ENCODE measurements around the gene OPCML. TPM values are rescaled to one million over a fixed set of nuclear protein-coding genes. Genes with fewer than 3 reads are reported as not detected.

Gene OPCML
- total and polyA plus RNA-seq, 2 experiments from 2014 or later: 1.2 to 4.4 TPM

- Mint-ChIP-seq H3K36me3 (ENCODE audit: low read depth) (no peaks in the 10 kb centered on the region), H3K4me1 (no peaks in the 10 kb centered on the region), H3K27me3 (ENCODE audit: insufficient read depth, low read depth, poor library complexity) (no peaks in the 10 kb centered on the region), H3K9me3 (no peaks in the 10 kb centered on the region), H3K4me3 (no peak overlapping the region), H3K27ac (no peak overlapping the region)
- TF ChIP-seq REST (IDR thresholded peaks at IDR 0.05; ENCODE audit: unreplicated experiment): no peak
- TF ChIP-seq NANOG (IDR thresholded peaks at IDR 0.05; ENCODE audit: borderline replicate concordance): no peak
- TF ChIP-seq ZNF114 (CRISPR knock-in tag; IDR thresholded peaks at IDR 0.05): no peak
- TF ChIP-seq ETS1 (IDR thresholded peaks at IDR 0.05): no peak
- no peak for TF ChIP-seq EZH2phosphoT487 (IDR thresholded peaks at IDR 0.05; ENCODE audit: unreplicated experiment)
- no peak for TF ChIP-seq JUNB (IDR thresholded peaks at IDR 0.05; ENCODE audit: unreplicated experiment)
- H2AFZ ChIP-seq: no peak overlapping the region
- no peak for ATAC-seq
- no peak overlapping the region for H3K4me2 ChIP-seq
- no peaks in the 10 kb centered on the region for H3K4me1 ChIP-seq (ENCODE audit: insufficient read depth)
- H3F3A ChIP-seq (replicated peaks; ENCODE audit: low read depth): no peaks in the 10 kb centered on the region
- H3K36me3 ChIP-seq (ENCODE audit: insufficient read depth): no peaks in the 10 kb centered on the region
- H3K79me2 ChIP-seq (replicated peaks; ENCODE audit: insufficient read depth): no peaks in the 10 kb centered on the region
- no peak overlapping the region for H3K4me3 ChIP-seq
- H4K20me1 ChIP-seq (replicated peaks; ENCODE audit: insufficient read depth): no peaks in the 10 kb centered on the region
- DNase-seq (ENCODE audit: low spot score): no peak
- H3K9me2 ChIP-seq (ENCODE audit: insufficient read depth): 0 out of 2 replicates have a peak, but pooled peaks cover 4% of the 10 kb centered on the region
- H3K27ac ChIP-seq (ENCODE audit: low read depth): no peak overlapping the region
- H3K27me3 ChIP-seq (ENCODE audit: insufficient read depth): no peaks in the 10 kb centered on the region
Observed at GRCh38 chr11:133265530-133266035, 266.7 kb downstream of the OPCML start.

- Histone ChIP-seq H3K27me3 (ENCODE audit: insufficient read depth) (no peaks in the 10 kb centered on the region), H3K9me2 (ENCODE audit: insufficient read depth) (0 out of 2 replicates have a peak, but pooled peaks cover 5% of the 10 kb centered on the region), H3K79me2 (replicated peaks; ENCODE audit: insufficient read depth) (no peaks in the 10 kb centered on the region), H3K4me1 (ENCODE audit: insufficient read depth) (no peaks in the 10 kb centered on the region), H4K20me1 (replicated peaks; ENCODE audit: insufficient read depth) (no peaks in the 10 kb centered on the region), H3K27ac (ENCODE audit: low read depth) (no peak overlapping the region), H3F3A (replicated peaks; ENCODE audit: low read depth) (no peaks in the 10 kb centered on the region), H3K36me3 (ENCODE audit: insufficient read depth) (no peaks in the 10 kb centered on the region), H2AFZ (no peak overlapping the region), H3K4me3 (no peak overlapping the region), H3K4me2 (no peak overlapping the region)
- H3K27ac Mint-ChIP-seq: no peak overlapping the region
- no peak overlapping the region for H3K4me3 Mint-ChIP-seq
- peaks cover 3% of the 10 kb centered on the region; the same call in 1 of the 3 replicates for H3K4me1 Mint-ChIP-seq
- DNase-seq (ENCODE audit: low spot score): no peak
- H3K27me3 Mint-ChIP-seq (ENCODE audit: insufficient read depth, low read depth, poor library complexity): no peaks in the 10 kb centered on the region
- ATAC-seq: no peak
- H3K36me3 Mint-ChIP-seq (ENCODE audit: low read depth): no peaks in the 10 kb centered on the region
- H3K9me3 Mint-ChIP-seq: no peaks in the 10 kb centered on the region
- TF ChIP-seq STAT1 (IDR thresholded peaks at IDR 0.05; ENCODE audit: unreplicated experiment): no peak
- no peak for TF ChIP-seq EZH2 (IDR thresholded peaks at IDR 0.05; ENCODE audit: low read depth, unreplicated experiment)
- no peak for TF ChIP-seq REST (IDR thresholded peaks at IDR 0.05; ENCODE audit: unreplicated experiment)
- TF ChIP-seq POLR2AphosphoS5 (IDR thresholded peaks at IDR 0.05; ENCODE audit: low read depth): no peak
- no peak for TF ChIP-seq ZNF331 (CRISPR knock-in tag; IDR thresholded peaks at IDR 0.05; ENCODE audit: low read depth)
Observed at GRCh38 chr11:133263332-133263731, 269.0 kb downstream of the OPCML start.

Data from GM23338 (cell line).